WTC11 (cell line): Measurements from ENCODE around the gene PHIP. TPM values are rescaled to one million over a fixed set of nuclear protein-coding genes. Genes with fewer than 3 reads are reported as not detected.

Source experiments
- ATAC-seq: fragments of 200-7000 bp; cut with Tn5 transposase; 2 replicates; pipeline ENCODE4 v1.10.0; 2021; ENCODE audit warnings: mild to moderate bottlenecking, moderate library complexity
- CTCF ChIA-PET: fragments of 300-600 bp; sonication (Branson Sonifier 250); formaldehyde crosslinking; loops from one replicate; lab custom pipeline; 2021; ENCODE audit warnings: antibody characterized with exemption; lab: Charles Lee
- POLR2A ChIA-PET: fragments of 350-600 bp; sonication (Branson Sonifier 250); formaldehyde crosslinking; loops from one replicate; lab custom pipeline; 2021; ENCODE audit warnings: antibody characterized with exemption; lab: Charles Lee
- DNase-seq: peaks from one replicate; pipeline ENCODE4 v3.0.0; 2021; ENCODE audit warnings: low spot score
- H3K27ac Mint-ChIP-seq: 2 replicates; pipeline ENCODE4 v1.8.0; 2021; ENCODE audit warnings: mixed read lengths
- H3K27me3 Mint-ChIP-seq: 2 replicates; pipeline ENCODE4 v1.8.0; 2021; ENCODE audit warnings: low read depth, mild to moderate bottlenecking, moderate library complexity, mixed read lengths
- H3K36me3 Mint-ChIP-seq: 2 replicates; pipeline ENCODE4 v1.8.0; 2021; ENCODE audit warnings: mixed read lengths
- H3K4me1 Mint-ChIP-seq: 2 replicates; pipeline ENCODE4 v1.8.0; 2022; ENCODE audit warnings: mixed read lengths
- H3K4me3 Mint-ChIP-seq: 2 replicates; pipeline ENCODE4 v1.8.0; 2021; ENCODE audit warnings: mild to moderate bottlenecking, moderate library complexity, mixed read lengths
- H3K9me3 Mint-ChIP-seq: 2 replicates; pipeline ENCODE4 v1.8.0; 2021; ENCODE audit warnings: mixed read lengths
- CBFB ChIP-seq: sonication (generic); formaldehyde crosslinking; IDR thresholded peaks from 2 replicates; pipeline ENCODE4 v1.8.1; 2022; ENCODE audit warnings: mild to moderate bottlenecking, low read depth, missing genetic modification reagents
- CDX4 ChIP-seq: fragments of 250-450 bp; sonication (Bioruptor Pico); IDR thresholded peaks from 2 replicates; pipeline ENCODE4 v1.9.0; 2021; ENCODE audit warnings: moderate library complexity, mild to moderate bottlenecking, inconsistent platforms, borderline replicate concordance
- ESRRA ChIP-seq: sonication (generic); formaldehyde crosslinking; IDR thresholded peaks from 2 replicates; pipeline ENCODE4 v1.8.1; 2022; ENCODE audit warnings: mild to moderate bottlenecking, missing genetic modification reagents, borderline replicate concordance
- GTF2I ChIP-seq: fragments of 250-450 bp; sonication (Bioruptor Pico); conservative IDR thresholded peaks from 2 replicates; pipeline ENCODE4 v1.4.0; 2021; ENCODE audit warnings: mild to moderate bottlenecking
- HMGXB4 ChIP-seq: sonication (generic); formaldehyde crosslinking; IDR thresholded peaks from 2 replicates; pipeline ENCODE4 v1.8.1; 2023; ENCODE audit warnings: mild to moderate bottlenecking, moderate library complexity, missing genetic modification reagents
- IRF1 ChIP-seq: sonication (generic); formaldehyde crosslinking; IDR thresholded peaks from 2 replicates; pipeline ENCODE4 v1.8.0; 2023; ENCODE audit warnings: missing genetic modification reagents
- MLX ChIP-seq: sonication (generic); formaldehyde crosslinking; IDR thresholded peaks from 2 replicates; pipeline ENCODE4 v1.8.1; 2023; ENCODE audit warnings: mild to moderate bottlenecking, missing genetic modification reagents, moderate library complexity
- NFE2L1 ChIP-seq: sonication (generic); formaldehyde crosslinking; IDR thresholded peaks from 2 replicates; pipeline ENCODE4 v1.8.1; 2023; ENCODE audit warnings: missing genetic modification reagents
- NFYB ChIP-seq: sonication (generic); formaldehyde crosslinking; conservative IDR thresholded peaks from 2 replicates; pipeline ENCODE4 v1.8.0; 2022; ENCODE audit warnings: low read depth, missing genetic modification reagents
- PRDM15 ChIP-seq: sonication (generic); formaldehyde crosslinking; IDR thresholded peaks from 2 replicates; pipeline ENCODE4 v1.8.0; 2022; ENCODE audit warnings: missing genetic modification reagents
- PREB ChIP-seq: sonication (generic); formaldehyde crosslinking; IDR thresholded peaks from 2 replicates; pipeline ENCODE4 v1.8.1; 2022; ENCODE audit warnings: mild to moderate bottlenecking, missing genetic modification reagents, moderate library complexity, borderline replicate concordance
- PRRX2 ChIP-seq: fragments of 250-450 bp; sonication (Bioruptor Pico); IDR thresholded peaks from 2 replicates; pipeline ENCODE4 v1.8.0; 2021; ENCODE audit warnings: mild to moderate bottlenecking
- RELA ChIP-seq: sonication (generic); formaldehyde crosslinking; IDR thresholded peaks from 2 replicates; pipeline ENCODE4 v1.8.1; 2022; ENCODE audit warnings: missing genetic modification reagents, mild to moderate bottlenecking, borderline replicate concordance
- TEAD4 ChIP-seq: sonication (generic); formaldehyde crosslinking; IDR thresholded peaks from 2 replicates; pipeline ENCODE4 v1.8.0; 2022; ENCODE audit warnings: mild to moderate bottlenecking, missing genetic modification reagents
- ZBTB43 ChIP-seq: sonication (generic); formaldehyde crosslinking; IDR thresholded peaks from 2 replicates; pipeline ENCODE4 v1.8.1; 2023; ENCODE audit warnings: mild to moderate bottlenecking, missing genetic modification reagents
- ZNF219 ChIP-seq: sonication (generic); formaldehyde crosslinking; IDR thresholded peaks from 2 replicates; pipeline ENCODE4 v1.8.0; 2023; ENCODE audit warnings: missing genetic modification reagents, mild to moderate bottlenecking, borderline replicate concordance
- ZNF317 ChIP-seq: sonication (generic); formaldehyde crosslinking; IDR thresholded peaks from 2 replicates; pipeline ENCODE4 v1.8.1; 2023; ENCODE audit warnings: low read depth, mild to moderate bottlenecking, moderate library complexity, missing genetic modification reagents, borderline replicate concordance
- ZNF423 ChIP-seq: fragments of 250-450 bp; sonication (Bioruptor Pico); IDR thresholded peaks from 2 replicates; pipeline ENCODE4 v2.1.2; 2022; ENCODE audit warnings: mild to moderate bottlenecking, moderate library complexity
- ZNF425 ChIP-seq: fragments of 250-450 bp; sonication (Bioruptor Pico); conservative IDR thresholded peaks from 2 replicates; pipeline ENCODE4 v1.9.0; 2021; ENCODE audit warnings: mild to moderate bottlenecking
- ZSCAN18 ChIP-seq: fragments of 250-450 bp; sonication (Bioruptor Pico); IDR thresholded peaks from 2 replicates; pipeline ENCODE4 v2.1.2; 2022; ENCODE audit warnings: mild to moderate bottlenecking, moderate library complexity
- total RNA-seq: library from RNA; stranded (reverse); gene quantifications from 3 replicates; pipeline ENCODE4 v1.2.3, GENCODE V29; 2021

PHIP gene
- total RNA-seq, 1 experiment from 2014 or later, result 45.6 TPM

- TF ChIP-seq IRF1 (CRISPR knock-in tag), result no peak
These were observed 20.3 kb downstream of the PHIP start (continued) for GRCh38 chr6:79057746-79058145.

GRCh38 chr6:79056226-79056625 is 21.8 kb downstream of the PHIP start:
- DNase-seq, result no peak
- H3K4me1 Mint-ChIP-seq, result peaks cover 13% of the 10 kb centered on the region
- TF ChIP-seq ZNF219, result no peak
- no peak for TF ChIP-seq NFYB
- TF ChIP-seq GTF2I (CRISPR knock-in tag), result no peak
- TF ChIP-seq CBFB (CRISPR knock-in tag), result no peak
- TF ChIP-seq ZBTB43 (CRISPR knock-in tag), result no peak
- no peak for TF ChIP-seq RELA (CRISPR knock-in tag)
- no peak for TF ChIP-seq ZNF425 (CRISPR knock-in tag)
- TF ChIP-seq TEAD4, result no peak
- TF ChIP-seq PRDM15, result no peak
- TF ChIP-seq MLX, result no peak
- TF ChIP-seq PRRX2 (CRISPR knock-in tag), result no peak
- no peak for TF ChIP-seq CDX4 (CRISPR knock-in tag)
- no peak for TF ChIP-seq HMGXB4 (CRISPR knock-in tag)
- TF ChIP-seq ESRRA (CRISPR knock-in tag), result no peak
- no peak for TF ChIP-seq PREB (CRISPR knock-in tag)
- TF ChIP-seq NFE2L1, result no peak
- no peak for TF ChIP-seq ZNF317 (CRISPR knock-in tag)
- TF ChIP-seq ZSCAN18, result no peak
- no peak for TF ChIP-seq ZNF423 (CRISPR knock-in tag)
- TF ChIP-seq, all 79 proteins: peak for 0
- CTCF ChIA-PET, result no interaction called here
- no peak for ATAC-seq
- H3K27ac Mint-ChIP-seq, result peak overlapping the region; percentile 19; the same call in 1 of the 2 replicates
- POLR2A ChIA-PET, result no interaction called here
- H3K36me3 Mint-ChIP-seq, result peaks cover 67% of the 10 kb centered on the region
- H3K4me3 Mint-ChIP-seq, result no peak overlapping the region
- no peaks in the 10 kb centered on the region for H3K9me3 Mint-ChIP-seq
- no peaks in the 10 kb centered on the region for H3K27me3 Mint-ChIP-seq
